Measurements from ENCODE around the gene CHRNA5.

CHRNA5 gene

GRCh38 chr15:78640527-78641101 is 75.3 kb downstream of the CHRNA5 start:
- DNase-seq = no peak

DNA sequence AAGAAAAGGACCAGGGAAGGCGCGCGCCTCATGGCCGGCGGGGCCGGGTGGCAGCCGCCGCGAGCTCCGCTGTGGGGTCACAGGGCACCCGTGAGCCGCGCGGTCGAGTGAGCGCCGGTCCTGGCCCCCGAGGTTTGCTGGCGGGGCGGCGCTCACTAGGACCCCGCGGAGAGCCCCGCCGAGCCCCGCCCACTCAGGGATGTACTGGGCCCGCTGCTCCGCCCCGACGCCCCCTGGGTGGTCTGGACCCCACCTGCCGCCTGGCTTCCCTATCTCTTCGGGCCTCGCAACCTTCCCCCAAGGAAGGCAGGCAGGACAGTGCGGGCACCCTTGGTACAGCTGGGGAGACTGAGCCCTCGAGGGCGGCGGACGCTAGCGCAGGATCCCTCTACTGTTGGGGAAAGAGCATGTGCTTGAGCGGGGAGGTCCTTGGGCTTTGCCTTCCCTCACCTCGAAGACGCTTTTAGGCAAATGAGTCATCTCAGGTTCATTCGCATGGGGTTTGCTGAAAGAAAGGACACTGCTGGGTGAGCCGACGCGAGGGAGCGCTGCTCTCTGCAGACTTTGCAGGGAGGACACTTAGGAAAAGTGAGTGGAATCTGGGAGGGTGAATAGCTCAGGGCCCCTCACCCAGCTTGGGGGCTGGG is 75.9 kb downstream of the CHRNA5 start, which contains the start of gene CHRNB4:
Gene CHRNB4, minus strand, starts transcription at position 109 of the 647 bp plus-strand sequence. Its CDS starts 77 bp downstream, at position 32.
- DNase-seq = no peak

GRCh38 chr15:78641749-78642275 is 76.5 kb downstream of the CHRNA5 start:
- no peak for DNase-seq

DNA sequence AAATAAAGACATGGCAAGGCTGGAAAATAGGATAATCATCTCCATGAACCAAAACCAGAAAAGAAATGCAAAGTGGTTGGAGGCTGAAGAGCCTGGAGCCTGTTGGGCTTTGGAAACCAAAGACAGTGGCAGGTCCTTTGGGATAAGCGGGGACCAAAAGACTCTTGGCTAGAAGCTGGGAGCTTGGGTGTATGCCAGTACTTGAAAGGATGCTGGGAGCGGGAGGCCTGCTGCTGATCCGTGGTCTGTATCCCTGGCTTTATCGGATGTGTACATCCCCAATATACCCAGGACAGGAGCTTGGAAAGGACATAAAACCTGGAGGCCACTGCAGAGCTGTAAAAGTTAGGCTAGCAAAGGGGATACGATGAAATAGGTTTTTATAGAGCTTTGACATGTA is 77.0 kb downstream of the CHRNA5 start:
- DNase-seq = no peak
